Activated CD8-positive, alpha-beta T cell treated with anti-CD3 and anti-CD28 coated beads, Interleukin-2, amount 10 ng/mL, durations not matched to agents 7 days and 5 days (primary cell): ENCODE data around the gene NEURL4. TPM values are rescaled to one million over a fixed set of nuclear protein-coding genes. Genes with fewer than 3 reads are reported as not detected.
"Not testable (repeated sequence)": the region's sequence is repeated elsewhere in the genome, so short reads cannot be mapped to it uniquely, and the experiment has no call there.

Source experiments
- ATAC-seq: fragments of 150-1000 bp; cut with Tn5 transposase; one replicate; pipeline ENCODE4 v1.10.0; 2021; ENCODE audit warnings: moderate library complexity
- CTCF ChIA-PET: fragments of 350-600 bp; sonication (Branson Sonifier 250); formaldehyde crosslinking; loops from one replicate; lab custom pipeline; 2021; ENCODE audit warnings: antibody characterized with exemption; lab: Charles Lee
- POLR2A ChIA-PET: fragments of 350-600 bp; sonication (Branson Sonifier 250); formaldehyde crosslinking; loops from one replicate; lab custom pipeline; 2021; ENCODE audit warnings: antibody characterized with exemption; lab: Charles Lee
- DNase-seq: peaks from one replicate; pipeline ENCODE4 v3.0.0-alpha.2; 2020
- H3K27ac Mint-ChIP-seq: one replicate; pipeline ENCODE4 v1.8.0; 2021; ENCODE audit warnings: mild to moderate bottlenecking, mixed read lengths
- H3K27me3 Mint-ChIP-seq: one replicate; pipeline ENCODE4 v1.8.0; 2021; ENCODE audit warnings: low read depth, mixed read lengths
- H3K36me3 Mint-ChIP-seq: one replicate; pipeline ENCODE4 v1.8.0; 2021; ENCODE audit warnings: low read depth, mixed read lengths
- H3K4me1 Mint-ChIP-seq: one replicate; pipeline ENCODE4 v1.8.0; 2021; ENCODE audit warnings: low read depth, mixed read lengths
- H3K4me3 Mint-ChIP-seq: one replicate; pipeline ENCODE4 v1.8.0; 2021; ENCODE audit warnings: mild to moderate bottlenecking, mixed read lengths
- H3K9me3 Mint-ChIP-seq: one replicate; pipeline ENCODE4 v1.8.0; 2022; ENCODE audit warnings: mixed read lengths; ENCODE audit not compliant: insufficient read depth
- total RNA-seq, 2 experiments: library from RNA; stranded (reverse); gene quantifications; one replicate each; pipeline ENCODE4 v1.2.3, GENCODE V29; 2021

Gene NEURL4
- total RNA-seq, 2 experiments from 2014 or later, result 45.6 to 47.0 TPM

DNA sequence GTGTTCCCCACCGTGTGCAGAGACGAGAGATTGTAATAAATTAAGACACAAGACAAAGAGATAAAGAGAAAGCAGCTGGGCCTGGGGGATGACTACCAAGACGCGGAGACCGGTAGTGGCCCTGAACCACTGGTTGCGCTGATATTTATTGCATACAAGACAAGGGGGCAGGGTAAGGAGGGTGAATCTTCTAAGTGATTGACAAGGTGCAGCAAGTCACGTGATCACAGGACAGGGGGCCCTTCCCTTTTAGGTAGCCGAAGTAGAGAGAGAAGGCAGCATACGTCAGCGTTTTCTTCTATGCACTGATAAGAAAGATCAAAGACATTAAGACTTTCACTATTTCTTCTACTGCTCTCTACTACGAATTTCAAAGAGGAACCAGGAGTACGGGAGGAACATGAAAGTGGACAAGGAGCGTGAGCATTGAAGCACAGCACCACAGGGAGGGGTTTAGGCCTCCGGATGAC lies 3.5 kb upstream of the NEURL4 start:
- peak; percentile 69 for DNase-seq
- Mint-ChIP-seq H3K36me3 (peaks cover 11% of the 10 kb centered on the region), H3K4me3 (peak overlapping the region; percentile 38), H3K27ac (peak overlapping the region; percentile 83), H3K4me1 (peaks cover 64% of the 10 kb centered on the region)
- CTCF ChIA-PET, ATAC-seq, H3K9me3 Mint-ChIP-seq, H3K27me3 Mint-ChIP-seq, POLR2A ChIA-PET: not testable (repeated sequence)

DNA sequence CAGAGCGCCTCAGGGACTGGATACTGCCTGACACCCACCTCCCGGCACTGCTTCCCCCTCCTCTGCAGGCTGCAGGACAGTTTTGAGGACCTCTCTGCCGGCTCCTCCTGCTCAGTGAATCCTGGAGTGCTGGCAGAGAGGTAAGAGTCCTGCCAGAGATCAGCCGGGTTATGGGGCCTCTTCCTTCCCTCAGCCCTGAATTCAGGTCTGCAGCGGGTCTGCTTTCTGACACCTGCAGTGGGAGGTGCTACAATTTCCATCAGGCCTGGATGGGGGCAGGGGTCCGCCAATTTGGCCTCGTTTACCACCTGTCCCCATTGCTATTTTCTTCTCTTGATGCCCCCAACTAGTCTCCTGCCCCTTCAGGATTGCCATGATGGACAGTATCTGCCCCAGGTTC lies 3.0 kb upstream of the NEURL4 start:
- peak overlapping the region; percentile 38 for H3K4me3 Mint-ChIP-seq
- peaks cover 6% of the 10 kb centered on the region for H3K36me3 Mint-ChIP-seq
- peak overlapping the region; percentile 83 for H3K27ac Mint-ChIP-seq
- H3K9me3 Mint-ChIP-seq, result no peaks in the 10 kb centered on the region
- DNase-seq, result no peak
- ChIA-PET CTCF (no interaction called here), POLR2A (no interaction called here)
- H3K27me3 Mint-ChIP-seq, result no peaks in the 10 kb centered on the region
- no peak for ATAC-seq
- H3K4me1 Mint-ChIP-seq, result peaks cover 67% of the 10 kb centered on the region

DNA sequence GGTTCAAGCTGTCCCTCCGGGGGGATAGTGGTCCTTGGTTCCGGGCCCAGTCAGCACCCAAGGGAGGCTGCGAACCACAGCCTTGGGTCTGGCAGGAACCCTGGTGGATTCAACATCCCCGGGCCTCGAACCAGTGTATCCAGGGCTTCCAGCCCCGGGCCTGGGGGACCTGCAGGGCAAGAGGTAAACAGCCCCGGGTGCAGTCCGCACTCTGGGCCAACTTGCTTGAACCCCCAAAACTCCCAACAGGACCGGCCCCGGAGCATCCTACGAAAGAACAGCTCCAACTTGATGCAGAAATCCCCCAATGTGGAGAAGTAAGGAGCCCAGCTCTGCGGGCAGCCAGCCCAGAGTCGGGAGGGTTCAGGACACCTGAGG lies 1.5 kb upstream of the NEURL4 start:
- ChIA-PET POLR2A (interaction anchor here (0.8 to 2.0 kb wide), 3 partner anchors 11 to 22 kb away, joined by 3 to 12 read pairs (median 4); no protein-coding TSS in a partner anchor), CTCF (interaction anchor here (1.9 to 2.8 kb wide), 6 partner anchors 18 to 285 kb away, joined by 4 to 19 read pairs (median 11); partner anchors contain the start of genes TMEM102 and TMEM95)
- no peaks in the 10 kb centered on the region for H3K27me3 Mint-ChIP-seq
- peaks cover 60% of the 10 kb centered on the region for H3K4me1 Mint-ChIP-seq
- H3K36me3 Mint-ChIP-seq, result peaks cover 3% of the 10 kb centered on the region
- no peaks in the 10 kb centered on the region for H3K9me3 Mint-ChIP-seq
- no peak for ATAC-seq
- peak overlapping the region; percentile 63 for H3K27ac Mint-ChIP-seq
- peak overlapping the region; percentile 87 for H3K4me3 Mint-ChIP-seq
- no peak for DNase-seq

- peak; percentile 88 for DNase-seq
- no peaks in the 10 kb centered on the region for H3K9me3 Mint-ChIP-seq
- peak; percentile 81 for ATAC-seq
- POLR2A ChIA-PET, result interaction anchor here (0.6 to 2.0 kb wide), 13 partner anchors 10 to 253 kb away, joined by 3 to 24 read pairs (median 4); partner anchors contain the start of genes GPS2, MPDU1 and POLR2A
- peak overlapping the region; percentile 98 for H3K27ac Mint-ChIP-seq
- H3K36me3 Mint-ChIP-seq, result peaks cover 7% of the 10 kb centered on the region
- peaks cover 55% of the 10 kb centered on the region for H3K4me1 Mint-ChIP-seq
- H3K4me3 Mint-ChIP-seq, result peak overlapping the region; percentile 87
- CTCF ChIA-PET, result interaction anchor here (0.6 to 2.8 kb wide), 21 partner anchors 9 to 284 kb away, joined by 3 to 19 read pairs (median 5); partner anchors contain the start of genes PLSCR3, TMEM102 and TMEM95
- H3K27me3 Mint-ChIP-seq, result no peaks in the 10 kb centered on the region
Measured at GRCh38 chr17:7329997-7330637, 982 bp upstream of the NEURL4 start.

GRCh38 chr17:7329374-7329996 lies 350 bp upstream of the NEURL4 start:
- ChIA-PET POLR2A (interaction anchor here (0.6 to 2.0 kb wide), 13 partner anchors 9 to 254 kb away, joined by 3 to 24 read pairs (median 4); partner anchors contain the start of genes GPS2, MPDU1, POLR2A and TMEM256), CTCF (interaction anchor here (0.6 to 2.8 kb wide), 22 partner anchors 8 to 284 kb away, joined by 3 to 19 read pairs (median 4); partner anchors contain the start of genes PLSCR3, TMEM102 and TMEM95)
- H3K27ac Mint-ChIP-seq, result peak overlapping the region; percentile 98
- H3K4me1 Mint-ChIP-seq, result peaks cover 54% of the 10 kb centered on the region
- H3K36me3 Mint-ChIP-seq, result peaks cover 10% of the 10 kb centered on the region
- DNase-seq (peak; percentile 98), ATAC-seq (peak; percentile 63)
- H3K27me3 Mint-ChIP-seq, result no peaks in the 10 kb centered on the region
- peak overlapping the region; percentile 87 for H3K4me3 Mint-ChIP-seq
- H3K9me3 Mint-ChIP-seq, result no peaks in the 10 kb centered on the region

GRCh38 chr17:7328009-7328408 lies 1.1 kb downstream of the NEURL4 start:
- Mint-ChIP-seq H3K4me1 (peaks cover 55% of the 10 kb centered on the region), H3K4me3 (peak overlapping the region; percentile 87), H3K27me3 (no peaks in the 10 kb centered on the region), H3K27ac (peak overlapping the region; percentile 71), H3K9me3 (no peaks in the 10 kb centered on the region), H3K36me3 (peaks cover 23% of the 10 kb centered on the region)
- POLR2A ChIA-PET, result interaction anchor here (0.7 to 1.3 kb wide), 3 partner anchors 9 to 19 kb away, joined by 3 to 6 read pairs (median 3); partner anchors contain the start of gene ACAP1
- ATAC-seq (no peak), DNase-seq (no peak)
- CTCF ChIA-PET, result interaction anchor here (2.1 to 2.8 kb wide), 3 partner anchors 17 to 282 kb away, joined by 12 to 19 read pairs (median 12); partner anchors contain the start of gene TMEM102

GRCh38 chr17:7327501-7327900 lies 1.6 kb downstream of the NEURL4 start:
- H3K27ac Mint-ChIP-seq, result peak overlapping the region; percentile 71
- ChIA-PET CTCF (interaction anchor here (0.9 kb wide), 1 partner anchor 233 kb away, joined by 6 read pairs; no protein-coding TSS in a partner anchor), POLR2A (interaction anchor here (0.7 to 2.0 kb wide), 5 partner anchors 9 to 555 kb away, joined by 3 to 9 read pairs (median 3); partner anchors contain the start of genes ACAP1 and GPS2)
- DNase-seq (no peak), ATAC-seq (no peak)
- peaks cover 28% of the 10 kb centered on the region for H3K36me3 Mint-ChIP-seq
- H3K4me1 Mint-ChIP-seq, result peaks cover 51% of the 10 kb centered on the region
- H3K9me3 Mint-ChIP-seq, result no peaks in the 10 kb centered on the region
- H3K27me3 Mint-ChIP-seq, result no peaks in the 10 kb centered on the region
- peak overlapping the region; percentile 36 for H3K4me3 Mint-ChIP-seq

- H3K4me3 Mint-ChIP-seq, result no peak overlapping the region
Measured at GRCh38 chr17:7327056-7327455, 2.1 kb downstream of the NEURL4 start.

GRCh38 chr17:7326186-7326585 lies 2.9 kb downstream of the NEURL4 start:
- Mint-ChIP-seq H3K4me3 (no peak overlapping the region), H3K27me3 (no peaks in the 10 kb centered on the region), H3K27ac (no peak overlapping the region), H3K36me3 (peaks cover 36% of the 10 kb centered on the region), H3K4me1 (peaks cover 42% of the 10 kb centered on the region), H3K9me3 (no peaks in the 10 kb centered on the region)
- ATAC-seq, result no peak
- DNase-seq, result no peak
- CTCF ChIA-PET, result interaction anchor here (1.2 to 3.0 kb wide), 2 partner anchors 11 to 19 kb away, joined by 3 to 41 read pairs; partner anchors contain the start of gene ACAP1
- POLR2A ChIA-PET, result interaction anchor here (0.9 to 2.0 kb wide), 4 partner anchors 11 to 19 kb away, joined by 3 to 9 read pairs (median 5); partner anchors contain the start of genes ACAP1 and GPS2

More at GRCh38 chr17:7327056-7327455, 2.1 kb downstream of the NEURL4 start:
- Mint-ChIP-seq H3K27ac (no peak overlapping the region), H3K4me1 (peaks cover 47% of the 10 kb centered on the region), H3K9me3 (no peaks in the 10 kb centered on the region), H3K27me3 (no peaks in the 10 kb centered on the region), H3K36me3 (peaks cover 28% of the 10 kb centered on the region)
- DNase-seq (no peak), ATAC-seq (no peak)
- ChIA-PET CTCF (interaction anchor here (0.9 to 3.0 kb wide), 3 partner anchors 10 to 234 kb away, joined by 3 to 41 read pairs (median 6); partner anchors contain the start of gene ACAP1), POLR2A (interaction anchor here (0.7 to 2.0 kb wide), 5 partner anchors 9 to 555 kb away, joined by 3 to 9 read pairs (median 3); partner anchors contain the start of genes ACAP1 and GPS2)

DNA sequence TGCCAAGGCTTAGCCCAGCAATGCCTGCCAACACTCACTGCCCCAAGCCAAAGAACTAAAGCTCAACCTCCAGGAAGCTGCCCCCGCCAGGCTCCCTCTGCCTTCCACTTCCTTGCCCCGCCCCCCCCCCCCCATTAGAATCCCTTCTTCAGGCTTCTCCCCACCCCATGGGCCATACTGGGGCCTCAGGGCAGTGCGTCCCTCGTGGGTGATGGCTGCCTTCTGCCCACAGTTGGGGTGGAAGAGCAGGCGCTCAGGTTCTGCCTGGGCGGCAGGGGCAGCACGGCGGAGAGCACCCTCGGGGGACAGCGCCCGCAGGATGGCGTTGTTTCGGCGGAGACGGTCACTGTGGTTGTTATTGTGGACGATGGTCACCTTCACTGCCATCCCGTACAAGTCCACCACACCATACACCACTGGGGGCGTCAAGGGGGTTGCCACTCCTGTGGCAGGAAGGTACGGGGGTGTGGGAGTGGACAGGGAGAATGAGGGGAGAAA lies 4.1 kb downstream of the NEURL4 start:
- ATAC-seq, result no peak
- Mint-ChIP-seq H3K27me3 (no peaks in the 10 kb centered on the region), H3K27ac (peak overlapping the region; percentile 55), H3K9me3 (no peaks in the 10 kb centered on the region), H3K36me3 (peaks cover 39% of the 10 kb centered on the region), H3K4me3 (no peak overlapping the region), H3K4me1 (peaks cover 35% of the 10 kb centered on the region)
- ChIA-PET POLR2A (interaction anchor here (1.0 kb wide), 1 partner anchor 12 kb away, joined by 6 read pairs; the partner anchor contains the start of gene ACAP1), CTCF (interaction anchor here (0.6 to 3.0 kb wide), 11 partner anchors 8 to 237 kb away, joined by 3 to 41 read pairs (median 3); partner anchors contain the start of genes ACAP1 and GPS2)
- no peak for DNase-seq

DNA sequence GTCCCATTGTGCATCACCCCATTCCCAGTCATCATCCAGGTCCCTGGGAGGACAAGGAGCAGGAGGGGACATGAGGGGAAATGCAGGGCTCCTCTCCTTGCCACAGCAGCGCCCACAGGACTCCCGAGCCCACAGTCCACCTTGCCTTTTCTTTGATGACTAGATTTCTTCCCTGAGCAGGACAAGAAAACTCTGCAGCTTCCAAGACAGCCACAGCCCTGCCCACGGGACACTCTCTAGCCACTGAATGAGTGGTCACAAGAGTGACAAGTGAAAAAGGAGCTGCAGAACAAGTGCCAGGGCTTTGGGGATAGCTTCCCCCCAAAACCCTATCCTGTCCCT lies 4.7 kb downstream of the NEURL4 start:
- peaks cover 29% of the 10 kb centered on the region for H3K4me1 Mint-ChIP-seq
- no peaks in the 10 kb centered on the region for H3K27me3 Mint-ChIP-seq
- no peak for ATAC-seq
- H3K27ac Mint-ChIP-seq, result peak overlapping the region; percentile 55
- no peaks in the 10 kb centered on the region for H3K9me3 Mint-ChIP-seq
- DNase-seq, result no peak
- CTCF ChIA-PET, result interaction anchor here (0.6 to 3.0 kb wide), 11 partner anchors 9 to 238 kb away, joined by 3 to 41 read pairs (median 3); partner anchors contain the start of genes ACAP1 and GPS2
- POLR2A ChIA-PET, result interaction anchor here (1.0 kb wide), 1 partner anchor 13 kb away, joined by 6 read pairs; the partner anchor contains the start of gene ACAP1
- peaks cover 39% of the 10 kb centered on the region for H3K36me3 Mint-ChIP-seq
- H3K4me3 Mint-ChIP-seq, result no peak overlapping the region
